ENCODE data around the gene C10orf95.

DNA sequence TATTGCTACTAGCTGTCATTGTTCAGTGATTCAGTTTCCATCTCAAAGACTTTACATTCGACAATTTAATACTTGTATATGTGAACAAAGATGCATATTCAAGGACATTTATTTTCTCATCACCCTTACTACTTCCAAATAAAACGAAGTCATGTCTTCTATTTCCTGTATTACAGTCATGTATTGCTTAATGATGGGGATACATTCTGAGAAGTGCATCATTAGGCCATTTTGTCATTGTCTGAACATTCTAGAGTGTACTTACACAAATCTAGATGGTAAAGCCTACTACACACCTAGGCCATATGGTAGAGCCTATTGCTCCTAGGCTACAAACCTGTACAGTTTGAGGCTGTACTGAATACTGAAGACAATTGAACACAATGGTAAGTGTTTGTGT is 6.5 kb downstream of the C10orf95 start:
- TF ChIP-seq EZH2phosphoT487 (IDR thresholded peaks at IDR 0.05; ENCODE audit: insufficient read depth, low read depth): no peak
- no peak for TF ChIP-seq EZH2 (IDR thresholded peaks at IDR 0.05; ENCODE audit: insufficient read depth, poor library complexity, severe bottlenecking)
